Measurements from ENCODE around the gene LRP5. TPM values are rescaled to one million over a fixed set of nuclear protein-coding genes. Genes with fewer than 3 reads are reported as not detected.

The LRP5 gene
- total RNA-seq, 4 donors from 2014 or later = 21.5 to 75.0 (median 28.7) TPM

DNA sequence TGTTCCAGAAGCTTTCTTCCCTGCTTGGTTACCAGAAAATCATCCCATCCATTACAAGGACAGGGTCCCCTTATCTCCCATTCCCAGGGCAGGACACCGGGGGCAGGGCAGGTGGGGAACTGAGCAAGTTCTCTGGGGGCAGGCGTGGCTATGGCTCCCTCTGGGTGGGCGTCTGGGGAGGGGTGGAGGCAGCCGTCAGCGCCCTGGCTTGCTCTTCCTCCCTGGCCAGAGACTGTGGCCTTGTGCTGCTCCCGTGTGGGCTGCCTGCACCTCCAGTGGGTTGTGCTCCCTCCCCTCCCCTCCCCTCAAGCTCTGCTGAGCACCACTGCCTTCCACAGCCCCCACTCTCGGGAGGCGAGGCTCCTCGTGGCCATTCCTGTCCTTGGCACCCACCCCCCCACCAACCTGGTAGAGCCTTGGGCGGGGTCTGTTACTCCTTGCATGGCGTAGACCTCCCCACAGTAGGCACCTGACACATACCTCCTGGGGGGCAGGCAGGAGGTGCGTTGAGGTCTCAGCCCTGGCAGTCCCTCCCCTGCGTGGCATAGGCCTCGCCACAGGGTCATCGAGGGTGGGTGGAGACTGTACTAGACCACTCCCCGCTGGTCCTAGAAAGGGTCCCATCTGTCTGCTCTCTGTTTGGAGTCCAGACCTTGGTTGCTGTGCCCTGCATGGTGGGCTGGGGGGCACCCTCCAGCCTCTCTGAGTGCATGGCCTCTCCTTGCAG, 123.9 kb downstream of the LRP5 start:
- TF ChIP-seq, protein P1, sequence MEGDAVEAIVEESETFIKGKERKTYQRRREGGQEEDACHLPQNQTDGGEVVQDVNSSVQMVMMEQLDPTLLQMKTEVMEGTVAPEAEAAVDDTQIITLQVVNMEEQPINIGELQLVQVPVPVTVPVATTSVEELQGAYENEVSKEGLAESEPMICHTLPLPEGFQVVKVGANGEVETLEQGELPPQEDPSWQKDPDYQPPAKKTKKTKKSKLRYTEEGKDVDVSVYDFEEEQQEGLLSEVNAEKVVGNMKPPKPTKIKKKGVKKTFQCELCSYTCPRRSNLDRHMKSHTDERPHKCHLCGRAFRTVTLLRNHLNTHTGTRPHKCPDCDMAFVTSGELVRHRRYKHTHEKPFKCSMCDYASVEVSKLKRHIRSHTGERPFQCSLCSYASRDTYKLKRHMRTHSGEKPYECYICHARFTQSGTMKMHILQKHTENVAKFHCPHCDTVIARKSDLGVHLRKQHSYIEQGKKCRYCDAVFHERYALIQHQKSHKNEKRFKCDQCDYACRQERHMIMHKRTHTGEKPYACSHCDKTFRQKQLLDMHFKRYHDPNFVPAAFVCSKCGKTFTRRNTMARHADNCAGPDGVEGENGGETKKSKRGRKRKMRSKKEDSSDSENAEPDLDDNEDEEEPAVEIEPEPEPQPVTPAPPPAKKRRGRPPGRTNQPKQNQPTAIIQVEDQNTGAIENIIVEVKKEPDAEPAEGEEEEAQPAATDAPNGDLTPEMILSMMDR (IDR thresholded peaks at IDR 0.05; ENCODE audit: low read depth) = no peak

DNA sequence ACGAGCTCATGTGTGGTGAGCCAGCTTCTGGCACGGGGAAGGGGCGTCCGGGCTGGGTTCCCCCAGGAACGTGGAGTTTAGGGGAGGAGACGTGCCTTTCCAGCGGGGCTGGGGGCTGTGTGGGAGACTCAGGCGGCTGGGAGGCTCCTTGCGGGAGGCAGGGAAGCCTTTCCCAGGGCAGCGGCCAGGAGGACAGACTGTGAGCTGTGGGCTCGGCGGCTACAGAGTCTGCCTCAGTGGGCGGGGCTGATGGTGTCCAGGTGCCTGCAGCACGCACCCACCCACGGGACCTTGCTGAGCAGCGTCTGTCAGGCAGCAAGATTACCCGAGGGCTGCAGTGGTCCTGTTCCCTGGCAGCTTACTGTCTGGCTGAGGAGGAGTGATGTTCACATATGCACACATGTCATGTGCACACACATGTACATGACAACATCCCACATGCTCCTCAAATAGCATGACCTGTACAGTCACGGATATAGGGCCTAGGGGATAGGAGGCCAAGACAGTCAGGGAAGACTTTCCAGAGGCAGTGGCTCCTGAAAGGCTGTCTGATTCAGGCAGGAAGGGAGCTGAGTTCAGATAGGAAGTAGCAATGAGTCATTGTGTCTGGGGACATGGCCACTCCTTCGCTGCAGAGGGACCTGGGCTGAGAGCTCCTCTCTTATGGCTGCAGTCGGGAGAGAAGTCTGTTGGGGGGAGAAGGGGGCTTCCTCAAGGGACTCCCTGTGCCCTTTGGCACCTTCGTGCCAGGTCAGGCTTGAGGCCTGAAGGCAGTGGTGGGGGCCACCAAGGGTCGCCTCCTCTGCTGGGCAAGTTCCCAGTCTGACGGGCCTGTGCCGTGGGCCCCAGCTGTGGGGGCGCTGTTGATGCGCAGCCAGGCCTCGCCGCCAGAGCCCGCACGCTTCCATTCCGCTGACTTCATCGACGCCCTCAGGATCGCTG, 124.9 kb downstream of the LRP5 start:
- TF ChIP-seq, protein P1 (IDR thresholded peaks at IDR 0.05; ENCODE audit: low read depth) = no peak

DNA sequence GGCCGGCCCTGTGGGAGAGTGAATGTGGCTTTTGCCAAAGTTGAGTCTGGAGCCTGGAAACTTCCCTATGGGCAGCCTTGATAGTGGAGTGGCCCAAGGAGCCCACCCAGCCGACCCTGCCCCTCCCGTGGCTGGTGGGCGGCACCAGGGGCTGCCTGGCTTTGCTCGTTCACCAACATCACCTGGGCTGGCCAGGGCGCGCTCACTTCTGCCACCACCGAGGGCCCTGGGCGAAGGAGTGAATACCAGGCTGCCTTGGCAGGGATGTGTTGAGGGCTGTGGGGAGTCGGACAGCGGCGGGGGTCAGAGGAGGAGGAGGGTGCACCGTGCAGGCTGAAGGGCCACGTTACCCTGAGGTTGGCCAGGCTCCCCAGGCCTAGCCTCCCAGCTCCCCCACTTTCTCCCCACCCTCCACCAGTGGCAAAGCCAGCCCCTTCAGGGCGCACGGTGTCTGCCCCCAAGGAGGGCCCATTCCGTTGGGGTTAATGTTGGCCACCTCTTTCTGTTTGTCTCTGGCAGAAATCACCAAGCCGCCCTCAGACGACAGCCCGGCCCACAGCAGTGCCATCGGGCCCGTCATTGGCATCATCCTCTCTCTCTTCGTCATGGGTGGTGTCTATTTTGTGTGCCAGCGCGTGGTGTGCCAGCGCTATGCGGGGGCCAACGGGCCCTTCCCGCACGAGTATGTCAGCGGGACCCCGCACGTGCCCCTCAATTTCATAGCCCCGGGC, 125.7 kb downstream of the LRP5 start:
- TF ChIP-seq, protein P1 (IDR thresholded peaks at IDR 0.05; ENCODE audit: low read depth) = no peak

DNA sequence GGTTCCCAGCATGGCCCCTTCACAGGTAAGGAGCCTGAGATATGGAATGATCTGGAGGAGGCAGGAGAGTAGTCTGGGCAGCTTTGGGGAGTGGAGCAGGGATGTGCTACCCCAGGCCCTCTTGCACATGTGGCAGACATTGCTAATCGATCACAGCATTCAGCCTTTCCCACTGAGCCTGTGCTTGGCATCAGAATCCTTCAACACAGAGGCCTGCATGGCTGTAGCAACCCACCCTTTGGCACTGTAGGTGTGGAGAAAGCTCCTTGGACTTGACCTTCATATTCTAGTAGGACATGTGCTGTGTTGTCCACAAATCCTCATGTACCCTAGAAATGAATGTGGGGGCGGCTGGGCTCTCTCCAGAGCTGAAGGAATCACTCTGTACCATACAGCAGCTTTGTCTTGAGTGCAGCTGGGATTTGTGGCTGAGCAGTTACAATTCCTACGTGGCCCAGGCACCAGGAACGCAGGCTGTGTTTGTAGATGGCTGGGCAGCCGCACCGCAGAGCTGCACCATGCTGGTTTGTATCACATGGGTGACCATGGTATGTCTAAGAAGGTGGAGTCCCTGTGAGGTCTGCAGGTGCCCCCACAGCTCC, 126.4 kb downstream of the LRP5 start:
- TF ChIP-seq, protein P1 (IDR thresholded peaks at IDR 0.05; ENCODE audit: low read depth) = no peak

DNA sequence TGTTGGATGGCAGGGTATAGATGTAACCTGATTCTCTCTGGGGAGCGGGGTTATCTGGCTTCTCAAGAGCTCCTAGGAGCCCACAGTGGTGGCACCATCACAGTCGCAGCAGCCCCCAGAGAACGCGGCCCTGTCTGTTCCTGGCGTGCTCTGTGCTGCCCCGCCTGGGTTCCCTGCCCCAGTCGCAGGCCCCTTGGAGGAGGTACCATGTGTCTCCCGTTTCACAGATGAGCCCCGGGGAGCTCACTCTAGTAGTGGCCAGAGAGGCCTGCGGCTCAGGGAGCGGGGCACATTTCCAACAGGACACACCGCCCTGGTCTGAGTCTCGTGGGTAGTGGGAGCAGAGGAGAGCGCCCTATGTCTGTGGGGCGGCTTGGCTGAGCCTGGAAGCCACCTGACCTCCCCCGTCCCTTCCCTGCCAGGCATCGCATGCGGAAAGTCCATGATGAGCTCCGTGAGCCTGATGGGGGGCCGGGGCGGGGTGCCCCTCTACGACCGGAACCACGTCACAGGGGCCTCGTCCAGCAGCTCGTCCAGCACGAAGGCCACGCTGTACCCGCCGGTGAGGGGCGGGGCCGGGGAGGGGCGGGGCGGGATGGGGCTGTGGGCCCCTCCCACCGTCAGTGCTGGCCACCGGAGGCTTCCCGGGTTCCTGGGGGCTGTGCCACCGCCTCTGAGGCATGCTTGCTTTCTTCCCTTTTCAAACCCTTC, 127.1 kb downstream of the LRP5 start:
- TF ChIP-seq, protein P1 (IDR thresholded peaks at IDR 0.05; ENCODE audit: low read depth) = no peak

DNA sequence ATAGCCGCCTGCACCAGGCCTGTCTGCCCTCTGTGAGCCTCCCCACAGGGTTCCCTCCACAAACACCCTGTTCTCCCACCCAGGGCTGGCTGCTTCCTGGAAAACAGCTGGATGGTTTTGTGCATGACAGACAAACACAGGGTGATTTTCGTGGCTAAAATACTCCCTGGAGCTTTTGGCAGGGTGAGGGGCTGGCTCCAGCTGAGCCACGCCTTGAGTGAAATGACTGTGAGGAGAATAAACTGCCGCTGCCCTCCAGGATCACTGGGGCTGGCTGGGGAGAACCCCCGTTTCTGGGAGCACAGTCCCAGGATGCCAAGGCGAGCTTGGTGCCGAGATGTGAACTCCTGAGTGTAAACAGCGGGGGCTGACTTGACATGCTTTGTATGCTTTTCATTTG, 127.8 kb downstream of the LRP5 start:
- TF ChIP-seq, protein P1 (IDR thresholded peaks at IDR 0.05; ENCODE audit: low read depth) = no peak
